HG03025 (cell line): ENCODE results near the gene KCNH1.

Source experiments
- ATAC-seq: cut with Tn5 transposase; IDR thresholded peaks from one replicate; pipeline ENCODE4 v1.9.1; 2021; ENCODE audit warnings: mild to moderate bottlenecking, moderate library complexity; ENCODE audit not compliant: unreplicated experiment, low FRiP score

KCNH1 gene

GRCh38 chr1:210775289-210775688 lies 358.7 kb downstream of the KCNH1 start:
- no peak for ATAC-seq

GRCh38 chr1:210773450-210773849 lies 360.5 kb downstream of the KCNH1 start:
- ATAC-seq, result no peak

GRCh38 chr1:210771131-210771530 lies 362.8 kb downstream of the KCNH1 start:
- ATAC-seq, result no peak

- no peak for ATAC-seq
These were observed 363.5 kb downstream of the KCNH1 start for GRCh38 chr1:210770396-210770984.

- ATAC-seq, result no peak
These were observed 364.5 kb downstream of the KCNH1 start for GRCh38 chr1:210769473-210769872.

- no peak for ATAC-seq
These were observed 369.4 kb downstream of the KCNH1 start for GRCh38 chr1:210764536-210764935.

GRCh38 chr1:210758761-210759160 lies 375.2 kb downstream of the KCNH1 start:
- ATAC-seq, result no peak

GRCh38 chr1:210758261-210758660 lies 375.7 kb downstream of the KCNH1 start:
- ATAC-seq, result no peak

GRCh38 chr1:210757677-210758076 lies 376.3 kb downstream of the KCNH1 start:
- no peak for ATAC-seq

- ATAC-seq, result no peak
These were observed 377.8 kb downstream of the KCNH1 start for GRCh38 chr1:210755991-210756659.

GRCh38 chr1:210754878-210755665 lies 378.9 kb downstream of the KCNH1 start:
- ATAC-seq, result no peak

- ATAC-seq, result no peak
These were observed 382.0 kb downstream of the KCNH1 start for GRCh38 chr1:210751911-210752310.

GRCh38 chr1:210750468-210750867 lies 383.5 kb downstream of the KCNH1 start:
- ATAC-seq, result no peak

- no peak for ATAC-seq
These were observed 385.2 kb downstream of the KCNH1 start for GRCh38 chr1:210748796-210749195.

GRCh38 chr1:210747890-210748289 lies 386.1 kb downstream of the KCNH1 start:
- no peak for ATAC-seq

- no peak for ATAC-seq
These were observed 386.8 kb downstream of the KCNH1 start for GRCh38 chr1:210747112-210747511.

- no peak for ATAC-seq
These were observed 387.8 kb downstream of the KCNH1 start for GRCh38 chr1:210746024-210746731.

- no peak for ATAC-seq
These were observed 390.9 kb downstream of the KCNH1 start for GRCh38 chr1:210743038-210743437.

- no peak for ATAC-seq
These were observed 392.4 kb downstream of the KCNH1 start for GRCh38 chr1:210741564-210741963.

- ATAC-seq, result no peak
These were observed 394.3 kb downstream of the KCNH1 start for GRCh38 chr1:210739627-210740026.

- no peak for ATAC-seq
These were observed 395.7 kb downstream of the KCNH1 start for GRCh38 chr1:210738256-210738655.
